NCI-H446 (cell line): ENCODE data around the gene CEP76.

Experiments
- DNase-seq, 2 experiments: peaks; one replicate each; lab custom pipeline; 2025; lab: John Stamatoyannopoulos, UW

Gene CEP76

GRCh38 chr18:12702221-12703095, at the start of gene CEP76, which contains the start of gene PSMG2:
Gene CEP76, minus strand, starts transcription at chr18:12702723. Its CDS starts 175 bp downstream, at chr18:12702548.
Gene PSMG2, plus strand, starts transcription at chr18:12703042. Its CDS starts 66 bp downstream, at chr18:12703108.
- DNase-seq, result peak; percentile 58 to 85

GRCh38 chr18:12751891-12752290, 49.4 kb upstream of the CEP76 start:
- no peak for DNase-seq

GRCh38 chr18:12751503-12751884, 49.0 kb upstream of the CEP76 start:
- DNase-seq, result no peak

GRCh38 chr18:12750715-12751502, 48.4 kb upstream of the CEP76 start:
- no peak for DNase-seq

GRCh38 chr18:12750076-12750714, 47.7 kb upstream of the CEP76 start:
- peak in 1 of 2 experiments; percentile 13 for DNase-seq

GRCh38 chr18:12749121-12749520, 46.6 kb upstream of the CEP76 start:
- no peak for DNase-seq

- DNase-seq, result no peak
Observed at GRCh38 chr18:12748671-12749070, 46.1 kb upstream of the CEP76 start.

- DNase-seq, result no peak
Observed at GRCh38 chr18:12747530-12748315, 45.2 kb upstream of the CEP76 start.

GRCh38 chr18:12745095-12745795, 42.7 kb upstream of the CEP76 start:
- DNase-seq, result no peak

- peak in 1 of 2 experiments; percentile 36 for DNase-seq
Observed at GRCh38 chr18:12744103-12744502, 41.6 kb upstream of the CEP76 start.

GRCh38 chr18:12742453-12742852, 39.9 kb upstream of the CEP76 start:
- DNase-seq, result no peak

- no peak for DNase-seq
Observed at GRCh38 chr18:12741351-12741750, 38.8 kb upstream of the CEP76 start.

GRCh38 chr18:12737243-12737902, 34.9 kb upstream of the CEP76 start:
- DNase-seq, result no peak

GRCh38 chr18:12726774-12727550, 24.4 kb upstream of the CEP76 start:
- peak in 1 of 2 experiments; percentile 69 for DNase-seq

GRCh38 chr18:12726331-12726730, 23.8 kb upstream of the CEP76 start:
- DNase-seq, result no peak

GRCh38 chr18:12722731-12723130, 20.2 kb upstream of the CEP76 start:
- no peak for DNase-seq

- no peak for DNase-seq
Observed at GRCh38 chr18:12721495-12722275, 19.2 kb upstream of the CEP76 start.

- no peak for DNase-seq
Observed at GRCh38 chr18:12711446-12711845, 8.9 kb upstream of the CEP76 start.

- peak in 1 of 2 experiments; percentile 2 for DNase-seq
Observed at GRCh38 chr18:12703664-12704063, 1.1 kb upstream of the CEP76 start.
